Muscle of leg (tissue), 16 donors: Measurements from ENCODE around the gene TAS2R16. TPM values are rescaled to one million over a fixed set of nuclear protein-coding genes. Genes with fewer than 3 reads are reported as not detected.

ENCODE experiments used
- DNase-seq: peaks from one replicate; pipeline ENCODE4 v3.0.0; 2013
- H3K27ac ChIP-seq: one replicate; pipeline ENCODE4 v1.5.1; 2013; ENCODE audit warnings: mild to moderate bottlenecking, low read length, control low read depth
- H3K27me3 ChIP-seq: one replicate; pipeline ENCODE4 v1.6.1; 2013; ENCODE audit warnings: low read length; ENCODE audit not compliant: control insufficient read depth, insufficient read depth
- H3K36me3 ChIP-seq: one replicate; pipeline ENCODE4 v1.6.1; 2013; ENCODE audit warnings: low read length; ENCODE audit not compliant: control insufficient read depth, insufficient read depth
- H3K4me1 ChIP-seq: one replicate; pipeline ENCODE4 v1.6.1; 2013; ENCODE audit warnings: low read length; ENCODE audit not compliant: control insufficient read depth, insufficient read depth
- H3K4me3 ChIP-seq: one replicate; pipeline ENCODE4 v1.5.1; 2013; ENCODE audit warnings: low read length, control low read depth
- H3K9me3 ChIP-seq: replicated peaks from 2 replicates; pipeline ENCODE4 v1.6.1; 2013; ENCODE audit warnings: low read depth, low read length; ENCODE audit not compliant: control insufficient read depth
- WGBS: methylation state at CpG from one replicate; pipeline ENCODE4 v1.1.5; 2013; ENCODE audit warnings: missing lambda C conversion rate; ENCODE audit not compliant: insufficient coverage; 5-methylcytosine and 5-hydroxymethylcytosine counted together
- long read RNA-seq, 11 donors: transcript quantifications; one replicate each; lab custom pipeline, GENCODE V29; 2026
- polyA plus RNA-seq, 8 donors: library from polyadenylated mRNA; unstranded; fragments of 120-200 nt; gene quantifications; one replicate each; pipeline versions ENCODE4 v1.2.1 to v1.2.3, GENCODE V29; 2013; ENCODE audit warnings: inconsistent platforms in 1 of 8, low replicate concordance in 1 of 8; ENCODE audit not compliant: insufficient read length in 8 of 8, insufficient read depth in 1 of 8
- total RNA-seq: library from RNA; stranded (reverse); fragments of 120-200 nt; gene quantifications from one replicate; pipeline ENCODE4 v1.2.4, GENCODE V29; 2013

Gene TAS2R16
- not detected for total RNA-seq
- polyA plus RNA-seq: not detected
- long read RNA-seq, donor 1: 0 reads
- long read RNA-seq, donor 2: 0 reads
- long read RNA-seq, donor 3: 0 reads
- long read RNA-seq, donor 4: 0 reads
- long read RNA-seq, donor 5, partial matches to known transcripts: 0 of 1 reads
- long read RNA-seq, donor 5, other reads (novel, unspliced or antisense): 0 of 1 reads
- long read RNA-seq, donor 6: 0 reads
- long read RNA-seq, donor 7: 0 reads
- long read RNA-seq, donor 8: 0 reads
- long read RNA-seq, donor 9: 0 reads
- long read RNA-seq, donor 10: 0 reads
- long read RNA-seq, donor 11: 0 reads

- Histone ChIP-seq H3K27me3 (no peaks in the 10 kb centered on the region), H3K36me3 (no peaks in the 10 kb centered on the region), H3K4me3 (no peak within 1 kb of the TSS), H3K9me3 (no peaks in the 10 kb centered on the region), H3K4me1 (no peaks in the 10 kb centered on the region), H3K27ac (no peak within 1 kb of the TSS)
- DNase-seq: no peak
These were observed at the start of gene TAS2R16 for GRCh38 chr7:122995600-122995999. TAS2R16 (minus strand) TSS chr7:122995700; CDS start chr7:122995634, 66 bp downstream.

DNA sequence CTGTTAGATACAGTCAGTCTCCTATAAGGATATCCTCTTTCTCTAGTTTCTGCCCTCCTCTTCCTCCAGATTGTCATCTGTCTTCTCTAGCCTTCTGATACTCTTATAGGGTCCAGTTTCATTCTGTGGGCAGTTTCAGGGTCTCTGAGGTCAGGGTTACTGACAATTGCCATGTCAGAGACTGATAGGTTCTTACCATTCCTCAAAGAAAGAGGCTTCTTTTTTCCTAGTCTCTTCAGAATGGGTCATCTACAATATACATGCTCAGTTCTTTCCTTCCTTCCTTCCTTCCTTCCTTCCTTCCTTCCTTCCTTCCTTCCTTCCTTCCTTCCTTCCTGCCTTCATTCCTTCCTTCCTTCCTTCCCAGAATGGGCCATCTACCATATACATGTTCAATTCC is 48.1 kb upstream of the TAS2R16 start:
- H3K4me3 ChIP-seq: no peak overlapping the region
- H3K36me3 ChIP-seq: no peaks in the 10 kb centered on the region
- no peak for DNase-seq
- no peaks in the 10 kb centered on the region for H3K4me1 ChIP-seq
- H3K27ac ChIP-seq: no peak overlapping the region
- H3K9me3 ChIP-seq: peaks cover under 1% of the 10 kb centered on the region
- no peaks in the 10 kb centered on the region for H3K27me3 ChIP-seq

DNA sequence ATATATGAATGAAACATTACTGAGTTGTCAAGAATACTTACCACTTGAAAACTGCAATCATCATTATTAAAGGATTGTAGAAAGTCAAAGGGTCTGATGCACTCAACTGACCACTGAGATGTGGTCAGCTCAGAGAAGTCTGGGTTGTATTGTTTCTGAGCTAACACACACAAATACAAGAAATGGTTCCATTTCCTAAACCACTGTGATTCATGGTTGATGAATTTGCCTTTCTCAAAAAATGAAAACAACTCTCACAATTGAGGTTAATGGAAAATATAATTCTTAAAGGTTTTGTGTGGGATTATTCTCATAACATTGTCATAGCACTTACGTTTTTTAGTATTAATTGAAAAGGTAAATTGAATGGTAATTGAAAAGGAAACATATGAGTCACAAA is 45.6 kb upstream of the TAS2R16 start:
- WGBS: no CpG with 5 or more reads among the region's 1 CpG
- H3K4me3 ChIP-seq: no peak overlapping the region

GRCh38 chr7:123039269-123039668 is 43.8 kb upstream of the TAS2R16 start:
- H3K27ac ChIP-seq: no peak overlapping the region
- no peaks in the 10 kb centered on the region for H3K36me3 ChIP-seq
- H3K4me1 ChIP-seq: no peaks in the 10 kb centered on the region
- H3K9me3 ChIP-seq: no peaks in the 10 kb centered on the region
- no peaks in the 10 kb centered on the region for H3K27me3 ChIP-seq
- DNase-seq: no peak
- H3K4me3 ChIP-seq: no peak overlapping the region
- no CpG with 5 or more reads among the region's 3 CpGs for WGBS

More for the DNA sequence above, 45.6 kb upstream of the TAS2R16 start:
- Histone ChIP-seq H3K27ac (no peak overlapping the region), H3K4me1 (no peaks in the 10 kb centered on the region), H3K9me3 (no peaks in the 10 kb centered on the region), H3K27me3 (no peaks in the 10 kb centered on the region), H3K36me3 (no peaks in the 10 kb centered on the region)
- DNase-seq: no peak

GRCh38 chr7:123034106-123034505 is 38.6 kb upstream of the TAS2R16 start:
- H3K27ac ChIP-seq: no peak overlapping the region
- H3K4me1 ChIP-seq: no peaks in the 10 kb centered on the region
- no peaks in the 10 kb centered on the region for H3K9me3 ChIP-seq
- no CpG with 5 or more reads among the region's 1 CpG for WGBS
- no peaks in the 10 kb centered on the region for H3K36me3 ChIP-seq
- no peaks in the 10 kb centered on the region for H3K27me3 ChIP-seq
- DNase-seq: no peak
- no peak overlapping the region for H3K4me3 ChIP-seq

GRCh38 chr7:123030631-123031030 is 35.1 kb upstream of the TAS2R16 start:
- H3K27me3 ChIP-seq: no peaks in the 10 kb centered on the region
- no peak overlapping the region for H3K4me3 ChIP-seq
- no peaks in the 10 kb centered on the region for H3K9me3 ChIP-seq
- H3K27ac ChIP-seq: no peak overlapping the region
- WGBS: 88% methylated on average over 2 of the region's 4 CpGs
- no peaks in the 10 kb centered on the region for H3K4me1 ChIP-seq
- DNase-seq: no peak
- H3K36me3 ChIP-seq: no peaks in the 10 kb centered on the region

GRCh38 chr7:123028339-123028738 is 32.8 kb upstream of the TAS2R16 start:
- no peaks in the 10 kb centered on the region for H3K27me3 ChIP-seq
- H3K4me1 ChIP-seq: no peaks in the 10 kb centered on the region
- no peak for DNase-seq
- no peaks in the 10 kb centered on the region for H3K36me3 ChIP-seq
- 100% methylated on average over 1 of the region's 3 CpGs for WGBS
- H3K27ac ChIP-seq: no peak overlapping the region
- no peak overlapping the region for H3K4me3 ChIP-seq
- H3K9me3 ChIP-seq: no peaks in the 10 kb centered on the region

DNA sequence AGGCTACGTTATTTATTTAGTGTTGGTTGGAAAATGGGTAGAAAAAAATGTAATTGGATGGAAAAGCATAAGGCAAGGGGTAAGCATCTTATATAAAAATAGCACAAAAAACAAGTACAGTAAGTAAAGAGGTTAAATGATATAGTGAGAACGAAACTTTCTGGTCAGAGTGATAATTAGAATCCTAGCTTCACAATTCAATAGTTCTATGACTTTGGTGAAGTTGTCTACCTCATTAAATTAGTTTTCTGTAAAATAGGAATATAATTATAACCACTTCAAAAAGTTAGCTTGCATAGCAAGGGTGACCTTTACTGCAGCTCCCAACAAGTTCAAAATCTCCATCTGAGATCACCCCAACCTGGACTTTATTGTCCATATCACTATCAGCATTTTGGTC is 30.8 kb upstream of the TAS2R16 start:
- H3K9me3 ChIP-seq: no peaks in the 10 kb centered on the region
- H3K27me3 ChIP-seq: no peaks in the 10 kb centered on the region
- no CpG with 5 or more reads among the region's 2 CpGs for WGBS
- H3K27ac ChIP-seq: no peak overlapping the region
- no peak for DNase-seq
- H3K36me3 ChIP-seq: no peaks in the 10 kb centered on the region
- no peak overlapping the region for H3K4me3 ChIP-seq
- no peaks in the 10 kb centered on the region for H3K4me1 ChIP-seq

DNA sequence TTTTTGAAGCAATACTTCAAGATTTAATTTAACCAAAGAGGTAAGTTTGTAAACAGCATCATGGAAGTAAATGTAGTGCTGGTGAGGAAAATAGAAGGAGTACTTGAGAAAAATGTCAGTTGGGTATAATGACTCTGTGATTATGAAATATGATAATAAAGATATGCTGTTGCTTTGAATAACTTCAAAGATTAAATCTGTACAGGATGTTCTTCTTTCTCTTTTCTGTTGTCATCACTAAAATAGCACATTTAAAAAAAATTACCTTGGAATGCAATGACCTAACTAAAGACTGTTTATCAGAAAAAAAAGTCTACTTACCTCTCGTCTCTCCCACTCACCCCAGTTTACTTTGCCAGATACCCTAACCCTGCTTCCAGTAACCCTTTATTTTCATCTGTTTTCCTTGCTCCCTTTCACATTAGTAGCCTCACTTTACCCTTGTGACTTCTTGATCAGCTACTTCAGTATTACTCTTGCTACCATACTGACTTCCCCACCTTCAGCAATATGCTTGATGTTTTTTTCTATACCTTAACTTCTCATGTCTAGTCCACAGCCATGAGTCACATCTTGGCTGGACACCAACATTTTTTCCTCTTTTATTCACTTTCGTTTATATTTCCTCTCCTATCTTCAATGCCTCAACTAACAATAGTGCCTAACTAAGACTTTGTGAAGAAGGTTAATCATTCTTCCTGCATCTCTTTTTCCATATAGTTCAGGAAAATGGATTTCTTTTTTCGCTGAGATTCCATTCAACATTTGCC is 29.7 kb upstream of the TAS2R16 start:
- Histone ChIP-seq H3K27ac (no peak overlapping the region), H3K27me3 (no peaks in the 10 kb centered on the region), H3K9me3 (no peaks in the 10 kb centered on the region), H3K4me3 (no peak overlapping the region), H3K4me1 (no peaks in the 10 kb centered on the region), H3K36me3 (no peaks in the 10 kb centered on the region)
- 49% methylated on average over 3 of the region's 3 CpGs for WGBS
- DNase-seq: no peak

DNA sequence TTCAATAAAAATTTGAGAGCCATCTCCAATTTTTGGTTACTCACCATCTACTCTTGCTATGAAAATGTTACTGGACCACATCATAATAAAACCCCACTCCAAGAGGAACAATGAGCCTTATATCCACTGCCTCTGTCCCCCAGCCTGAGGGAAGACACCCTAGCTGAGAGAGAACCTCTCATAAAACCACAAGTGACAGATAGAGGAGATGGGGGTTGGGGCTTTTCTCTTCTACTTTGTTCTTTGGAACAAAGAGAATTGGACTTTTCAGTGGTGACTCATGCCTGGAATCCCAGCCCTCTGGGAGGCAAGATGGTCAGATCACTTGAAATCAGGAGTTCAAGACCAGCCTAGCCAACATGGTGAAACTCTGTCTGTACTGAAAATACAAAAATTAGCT is 27.6 kb upstream of the TAS2R16 start:
- Histone ChIP-seq H3K4me3 (no peak overlapping the region), H3K27me3 (no peaks in the 10 kb centered on the region), H3K9me3 (no peaks in the 10 kb centered on the region), H3K36me3 (no peaks in the 10 kb centered on the region), H3K27ac (no peak overlapping the region), H3K4me1 (no peaks in the 10 kb centered on the region)
- no peak for DNase-seq
